ENCODE measurements around the gene CACNA1G. TPM values are rescaled to one million over a fixed set of nuclear protein-coding genes. Genes with fewer than 3 reads are reported as not detected.

CACNA1G gene
- total RNA-seq, 4 donors from 2014 or later, result under 0.01 to 28.9 (median 6.0) TPM

GRCh38 chr17:50645748-50646682 lies 85.5 kb downstream of the CACNA1G start:
- no peak for TF ChIP-seq CTCF (IDR thresholded peaks at IDR 0.05)
- TF ChIP-seq POLR2A (IDR thresholded peaks at IDR 0.05), result no peak
- no peak for DNase-seq
- no peaks in the 10 kb centered on the region for H3K9me3 ChIP-seq
- H3K27ac ChIP-seq, result no peak overlapping the region
- H3K27me3 ChIP-seq, result no peaks in the 10 kb centered on the region
- H3K4me3 ChIP-seq, result no peak overlapping the region
- H3K4me1 ChIP-seq, result no peaks in the 10 kb centered on the region
- no peaks in the 10 kb centered on the region for H3K36me3 ChIP-seq
- intact Hi-C loops (cut with DNase I; ENCODE audit: low total_unique reads), result no loop called here

- Histone ChIP-seq H3K36me3 (no peaks in the 10 kb centered on the region), H3K27ac (no peak overlapping the region), H3K4me3 (no peak overlapping the region), H3K9me3 (no peaks in the 10 kb centered on the region), H3K27me3 (no peaks in the 10 kb centered on the region), H3K4me1 (no peaks in the 10 kb centered on the region)
- intact Hi-C loops (cut with DNase I; ENCODE audit: low total_unique reads), result no loop called here
- DNase-seq, result no peak
- TF ChIP-seq CTCF (IDR thresholded peaks at IDR 0.05) (no peak), POLR2A (IDR thresholded peaks at IDR 0.05) (no peak)
Measured at GRCh38 chr17:50647187-50647586, 86.7 kb downstream of the CACNA1G start.

DNA sequence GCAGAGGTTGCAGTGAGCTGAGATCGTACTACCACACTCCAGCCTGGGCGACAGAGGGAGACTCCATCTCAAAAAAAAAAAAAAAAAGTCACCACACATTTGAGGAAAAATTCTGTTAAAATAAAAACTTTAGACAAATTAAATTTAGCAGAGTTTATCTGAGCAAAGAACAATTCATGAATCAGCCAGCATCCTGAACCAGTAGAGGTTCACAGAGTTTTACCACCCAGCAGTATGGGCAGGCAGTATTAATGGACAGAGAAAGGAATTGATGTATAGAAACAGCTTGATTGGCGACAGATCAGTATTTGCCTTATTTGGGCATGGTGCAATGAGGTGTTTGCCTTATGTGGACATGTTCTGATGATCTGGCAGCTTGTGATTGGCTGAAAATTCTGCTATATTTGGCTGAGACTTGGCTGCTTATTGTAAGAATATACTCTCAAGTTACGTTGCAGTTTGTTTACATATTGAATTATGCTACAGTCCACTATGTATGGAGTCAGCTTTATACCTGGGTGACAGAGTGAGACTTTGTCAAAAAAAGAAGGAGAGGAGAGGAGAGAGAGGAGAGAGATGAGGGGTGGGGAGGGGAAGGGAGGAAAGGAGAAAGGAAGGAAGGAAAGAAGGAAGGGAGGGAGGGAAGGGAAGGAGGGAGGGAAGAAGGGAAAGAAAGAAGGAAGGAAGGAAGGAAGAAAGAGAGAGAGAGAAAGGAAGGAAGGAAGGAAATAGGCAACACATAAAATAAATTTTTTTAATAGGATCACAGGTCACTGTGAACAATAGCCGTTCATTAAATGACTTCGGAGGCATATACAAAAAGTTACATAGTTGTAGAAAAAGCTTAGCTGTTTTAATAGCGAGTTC lies 88.8 kb downstream of the CACNA1G start:
- Histone ChIP-seq H3K27ac (no peak overlapping the region), H3K36me3 (no peaks in the 10 kb centered on the region), H3K4me3 (no peak overlapping the region), H3K9me3 (no peaks in the 10 kb centered on the region), H3K4me1 (no peaks in the 10 kb centered on the region), H3K27me3 (no peaks in the 10 kb centered on the region)
- no peak for DNase-seq
- no peak for TF ChIP-seq POLR2A (IDR thresholded peaks at IDR 0.05)
- TF ChIP-seq CTCF (IDR thresholded peaks at IDR 0.05), result no peak
- intact Hi-C loops (cut with DNase I; ENCODE audit: low total_unique reads), result no loop called here

- Histone ChIP-seq H3K27ac (no peak overlapping the region), H3K27me3 (no peaks in the 10 kb centered on the region), H3K9me3 (no peaks in the 10 kb centered on the region), H3K36me3 (no peaks in the 10 kb centered on the region), H3K4me3 (no peak overlapping the region), H3K4me1 (no peaks in the 10 kb centered on the region)
- DNase-seq, result no peak
- TF ChIP-seq POLR2A (IDR thresholded peaks at IDR 0.05), result no peak
- intact Hi-C loops (cut with DNase I; ENCODE audit: low total_unique reads), result no loop called here
Measured at GRCh38 chr17:50651661-50652060, 91.1 kb downstream of the CACNA1G start.

DNA sequence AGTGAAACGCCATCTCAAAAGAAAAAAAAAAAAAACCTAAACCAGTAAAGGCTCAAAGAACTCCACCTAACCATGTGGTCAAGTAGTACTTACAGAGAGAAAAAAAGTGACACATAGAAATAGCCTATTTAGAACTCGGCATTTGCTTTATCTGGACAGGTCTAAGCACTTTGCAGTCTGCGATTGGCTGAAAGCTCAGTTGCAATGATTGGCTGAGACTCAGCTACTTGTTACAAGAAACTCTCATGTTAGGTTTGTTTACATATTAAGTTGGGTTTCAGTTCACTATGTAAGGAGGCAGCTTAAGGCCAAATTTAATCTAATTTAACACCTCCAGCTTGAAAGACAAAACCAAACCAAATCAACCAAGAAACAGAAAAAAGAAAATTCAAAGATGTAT lies 93.2 kb downstream of the CACNA1G start:
- Histone ChIP-seq H3K4me3 (no peak overlapping the region), H3K27ac (no peak overlapping the region), H3K27me3 (no peaks in the 10 kb centered on the region), H3K36me3 (no peaks in the 10 kb centered on the region), H3K9me3 (no peaks in the 10 kb centered on the region), H3K4me1 (no peaks in the 10 kb centered on the region)
- TF ChIP-seq CTCF (IDR thresholded peaks at IDR 0.05) (no peak), POLR2A (IDR thresholded peaks at IDR 0.05) (no peak)
- DNase-seq, result no peak
- intact Hi-C loops (cut with DNase I; ENCODE audit: low total_unique reads), result no loop called here
